Activated CD4-positive, alpha-beta T cell treated with anti-CD3 and anti-CD28 coated beads, Interleukin-2, amount 50 U/mL, for 4 hours (primary cell): ENCODE results near the gene NOL9.

Experiments used
- DNase-seq, 2 experiments: peaks; one replicate each; pipeline ENCODE4 v3.0.0-alpha.2; 2020

The NOL9 gene

GRCh38 chr1:6588893-6589520 is 34.7 kb upstream of the NOL9 start:
- no peak for DNase-seq

- DNase-seq, result no peak
These were observed 34.0 kb upstream of the NOL9 start for GRCh38 chr1:6588128-6588892.

GRCh38 chr1:6587261-6588005 is 33.1 kb upstream of the NOL9 start:
- no peak for DNase-seq

GRCh38 chr1:6586404-6586816 is 32.1 kb upstream of the NOL9 start:
- DNase-seq, result no peak

- DNase-seq, result no peak
These were observed 31.5 kb upstream of the NOL9 start for GRCh38 chr1:6585841-6586240.

- no peak for DNase-seq
These were observed 30.9 kb upstream of the NOL9 start for GRCh38 chr1:6585081-6585722.

GRCh38 chr1:6584126-6585080 is 30.1 kb upstream of the NOL9 start:
- no peak for DNase-seq

- DNase-seq, result no peak
These were observed 28.1 kb upstream of the NOL9 start for GRCh38 chr1:6582370-6582769.

- DNase-seq, result no peak
These were observed 27.4 kb upstream of the NOL9 start for GRCh38 chr1:6581561-6582305.

GRCh38 chr1:6580593-6581409 is 26.5 kb upstream of the NOL9 start:
- no peak for DNase-seq

GRCh38 chr1:6580119-6580592 is 25.8 kb upstream of the NOL9 start:
- DNase-seq, result no peak

- DNase-seq, result peak; percentile 95
These were observed 25.2 kb upstream of the NOL9 start, which contains the start of gene ZBTB48 for GRCh38 chr1:6579374-6580118. Gene ZBTB48 (plus strand): TSS chr1:6579994. CDS start chr1:6580610, 616 bp downstream.

GRCh38 chr1:6578624-6579373 is 24.5 kb upstream of the NOL9 start:
- DNase-seq, result no peak

- DNase-seq, result no peak
These were observed 23.7 kb upstream of the NOL9 start for GRCh38 chr1:6577831-6578525.

GRCh38 chr1:6574818-6575217 is 20.5 kb upstream of the NOL9 start:
- DNase-seq, result no peak

GRCh38 chr1:6574025-6574620 is 19.8 kb upstream of the NOL9 start:
- no peak for DNase-seq

GRCh38 chr1:6572653-6573383 is 18.5 kb upstream of the NOL9 start:
- DNase-seq, result no peak
